Stimulated activated naive B cell treated with anti-CD40 and anti-IgM and Interleukin-4, amounts not matched to agents 10 μg/mL and 1 μg/mL and 100 μg/mL, for 72 hours (primary cell): ENCODE measurements around the gene TRIM25.

Source experiments
- ATAC-seq, 2 donors: fragments of 150-1000 bp; cut with Tn5 transposase; replicated peaks; 2 replicates each; pipeline ENCODE4 v1.10.0; 2021; ENCODE audit warnings: moderate library complexity in 1 of 2
- DNase-seq: peaks from one replicate; pipeline ENCODE4 v3.0.0; 2021
- H3K27ac Mint-ChIP-seq: one replicate; pipeline ENCODE4 v1.8.0; 2022; ENCODE audit warnings: mild to moderate bottlenecking, mixed read lengths
- H3K27me3 Mint-ChIP-seq, 2 donors: one replicate each; pipeline ENCODE4 v1.8.0; 2022; ENCODE audit warnings: mixed read lengths in 2 of 2
- H3K36me3 Mint-ChIP-seq, 2 donors: one replicate each; pipeline ENCODE4 v1.8.0; 2022; ENCODE audit warnings: mixed read lengths in 2 of 2, mild to moderate bottlenecking in 1 of 2
- H3K4me1 Mint-ChIP-seq, 2 donors: one replicate each; pipeline ENCODE4 v1.8.0; 2022; ENCODE audit warnings: mixed read lengths in 2 of 2, mild to moderate bottlenecking in 1 of 2
- H3K4me3 Mint-ChIP-seq, 2 donors: one replicate each; pipeline ENCODE4 v1.8.0; 2022; ENCODE audit warnings: mild to moderate bottlenecking in 2 of 2, mixed read lengths in 2 of 2, moderate library complexity in 1 of 2
- H3K9me3 Mint-ChIP-seq, 2 donors: one replicate each; pipeline ENCODE4 v1.8.0; 2022; ENCODE audit warnings: mixed read lengths in 2 of 2, mild to moderate bottlenecking in 1 of 2

The TRIM25 gene

DNA sequence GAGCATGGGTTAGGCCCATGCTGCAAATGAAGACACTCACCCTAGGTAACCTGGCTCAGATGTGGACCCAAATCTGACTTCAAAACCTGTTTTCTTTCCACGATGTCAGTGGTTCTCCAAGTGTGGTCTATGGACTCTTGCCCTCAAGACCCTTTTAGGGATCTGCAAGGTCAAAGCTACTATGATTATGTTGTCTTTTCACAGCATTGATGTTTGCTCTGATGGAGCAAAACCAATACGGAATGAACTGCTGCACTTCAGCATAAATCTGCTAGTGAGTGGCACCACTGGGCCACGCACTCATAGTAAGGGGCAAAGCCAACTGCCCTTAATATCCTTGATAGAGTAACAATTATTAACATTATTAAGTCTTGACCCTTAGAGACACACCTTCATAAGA lies 21.6 kb upstream of the TRIM25 start:
- H3K36me3 Mint-ChIP-seq = peaks cover 27 to 42% of the 10 kb centered on the region in 2 donors
- peaks cover 4 to 7% of the 10 kb centered on the region in 2 donors for H3K4me1 Mint-ChIP-seq
- no peak overlapping the region for H3K27ac Mint-ChIP-seq
- no peak overlapping the region for H3K4me3 Mint-ChIP-seq
- no peaks in the 10 kb centered on the region for H3K27me3 Mint-ChIP-seq
- DNase-seq = no peak
- H3K9me3 Mint-ChIP-seq = no peaks in the 10 kb centered on the region
- no peak for ATAC-seq

DNA sequence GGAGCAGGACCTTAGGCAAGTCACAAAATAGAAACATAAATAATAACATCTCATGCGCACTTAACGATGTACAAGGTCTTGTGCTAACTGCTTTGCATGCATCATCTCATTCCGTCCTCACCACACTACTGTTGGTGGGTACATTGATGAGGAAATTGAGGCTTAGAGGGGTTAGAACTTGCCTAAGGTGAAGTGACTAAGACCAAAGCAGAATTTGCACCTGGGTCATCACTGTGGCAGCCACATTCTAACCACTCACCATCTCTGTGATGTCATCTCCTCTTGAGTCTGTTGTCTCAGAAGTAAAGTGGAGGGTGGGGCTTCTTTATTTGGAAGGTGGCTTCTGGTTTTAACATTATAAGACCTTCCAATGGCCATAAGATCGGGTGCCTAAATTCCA lies 20.4 kb upstream of the TRIM25 start:
- Mint-ChIP-seq H3K27ac (no peak overlapping the region), H3K4me3 (no peak overlapping the region), H3K36me3 (peaks cover 25 to 36% of the 10 kb centered on the region in 2 donors), H3K9me3 (no peaks in the 10 kb centered on the region), H3K4me1 (peaks cover 0 to 2% of the 10 kb centered on the region in 2 donors), H3K27me3 (no peaks in the 10 kb centered on the region)
- DNase-seq (no peak), ATAC-seq (no peak)

DNA sequence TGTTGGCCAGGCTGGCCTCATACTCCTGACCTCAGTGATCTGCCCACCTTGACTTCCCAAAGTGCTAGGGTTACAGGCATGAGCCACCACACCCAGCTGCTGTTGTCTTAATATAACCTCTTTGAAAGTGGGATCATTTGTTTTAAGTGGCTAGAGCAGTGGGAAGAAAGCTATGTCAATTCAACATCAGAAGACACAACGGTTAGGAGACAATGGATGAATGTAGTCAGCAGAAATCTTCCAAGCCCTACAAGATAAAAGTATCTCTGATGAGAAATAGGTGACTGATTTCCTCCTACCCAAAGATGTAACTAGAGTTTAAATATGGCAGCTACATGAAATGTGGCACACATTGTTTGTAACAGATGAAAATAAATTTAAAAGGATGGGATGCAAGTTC lies 20.0 kb upstream of the TRIM25 start:
- Mint-ChIP-seq H3K36me3 (peaks cover 25 to 34% of the 10 kb centered on the region in 2 donors), H3K27me3 (no peaks in the 10 kb centered on the region), H3K27ac (no peak overlapping the region), H3K9me3 (no peaks in the 10 kb centered on the region), H3K4me3 (no peak overlapping the region), H3K4me1 (peaks cover 0 to 2% of the 10 kb centered on the region in 2 donors)
- no peak for DNase-seq
- no peak for ATAC-seq

DNA sequence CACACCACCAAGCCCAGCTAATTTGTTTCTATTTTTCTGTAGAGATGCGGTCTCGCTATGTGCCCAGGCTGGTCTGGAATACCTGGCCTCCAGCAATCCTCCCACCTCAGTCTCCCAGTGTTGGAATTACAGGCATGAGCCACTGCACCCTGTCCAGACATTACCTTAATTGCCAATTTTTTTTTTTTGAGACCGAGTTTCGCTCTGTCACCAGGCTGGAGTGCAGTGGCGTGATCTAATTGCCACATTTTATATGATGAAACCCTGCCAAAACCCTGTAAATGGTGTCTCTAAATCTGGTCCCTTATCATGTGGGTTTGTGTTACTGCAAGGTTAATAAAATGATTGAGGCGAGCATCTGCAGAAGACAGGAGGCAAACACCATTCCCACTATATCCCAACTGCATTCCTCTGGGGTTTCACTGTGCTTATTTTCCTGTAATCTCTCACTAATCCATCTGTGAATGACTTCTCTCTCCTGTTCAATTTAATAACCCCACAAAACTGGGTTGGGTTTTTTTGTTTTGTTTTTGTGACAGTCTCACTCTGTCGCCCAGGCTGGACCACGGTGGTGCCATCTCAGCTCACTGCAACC lies 19.4 kb upstream of the TRIM25 start:
- no peak for DNase-seq
- no peak for ATAC-seq
- peaks cover 20 to 28% of the 10 kb centered on the region in 2 donors for H3K36me3 Mint-ChIP-seq
- H3K4me3 Mint-ChIP-seq = no peak overlapping the region
- peaks cover 0 to under 1% of the 10 kb centered on the region in 2 donors for H3K4me1 Mint-ChIP-seq
- H3K27me3 Mint-ChIP-seq = no peaks in the 10 kb centered on the region
- H3K9me3 Mint-ChIP-seq = no peaks in the 10 kb centered on the region
- H3K27ac Mint-ChIP-seq = no peak overlapping the region

DNA sequence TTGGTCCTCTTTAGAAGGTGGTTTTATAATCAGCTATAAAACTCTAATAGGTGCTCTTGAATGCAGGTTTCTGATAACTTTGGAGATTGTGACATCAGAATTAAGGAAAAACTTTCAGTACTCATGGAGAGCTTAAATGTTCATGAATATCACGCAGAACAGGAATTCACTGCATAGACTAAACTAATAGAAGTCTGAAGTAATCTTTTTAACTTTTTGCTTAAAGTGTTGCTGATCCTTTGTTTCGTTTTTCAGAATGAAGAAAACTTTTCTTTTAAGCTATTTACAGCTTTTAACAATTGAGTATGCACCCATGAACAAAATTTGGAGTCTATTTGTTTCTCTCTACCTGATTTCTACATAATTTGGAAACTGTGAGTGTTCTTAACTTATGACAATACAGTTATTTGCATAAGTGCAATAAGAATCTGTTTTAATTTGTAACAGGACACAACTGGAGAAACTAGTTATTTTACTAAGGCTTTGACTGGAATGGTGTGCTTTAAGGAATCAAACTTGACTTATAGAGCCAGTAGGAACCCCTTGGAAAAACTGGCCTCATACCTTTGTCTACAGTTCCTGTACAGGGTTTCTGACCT lies 17.0 kb upstream of the TRIM25 start:
- DNase-seq (no peak), ATAC-seq (no peak)
- Mint-ChIP-seq H3K9me3 (no peaks in the 10 kb centered on the region), H3K4me3 (no peak overlapping the region), H3K4me1 (no peaks in the 10 kb centered on the region), H3K36me3 (peaks cover 9 to 15% of the 10 kb centered on the region in 2 donors), H3K27me3 (no peaks in the 10 kb centered on the region), H3K27ac (no peak overlapping the region)

DNA sequence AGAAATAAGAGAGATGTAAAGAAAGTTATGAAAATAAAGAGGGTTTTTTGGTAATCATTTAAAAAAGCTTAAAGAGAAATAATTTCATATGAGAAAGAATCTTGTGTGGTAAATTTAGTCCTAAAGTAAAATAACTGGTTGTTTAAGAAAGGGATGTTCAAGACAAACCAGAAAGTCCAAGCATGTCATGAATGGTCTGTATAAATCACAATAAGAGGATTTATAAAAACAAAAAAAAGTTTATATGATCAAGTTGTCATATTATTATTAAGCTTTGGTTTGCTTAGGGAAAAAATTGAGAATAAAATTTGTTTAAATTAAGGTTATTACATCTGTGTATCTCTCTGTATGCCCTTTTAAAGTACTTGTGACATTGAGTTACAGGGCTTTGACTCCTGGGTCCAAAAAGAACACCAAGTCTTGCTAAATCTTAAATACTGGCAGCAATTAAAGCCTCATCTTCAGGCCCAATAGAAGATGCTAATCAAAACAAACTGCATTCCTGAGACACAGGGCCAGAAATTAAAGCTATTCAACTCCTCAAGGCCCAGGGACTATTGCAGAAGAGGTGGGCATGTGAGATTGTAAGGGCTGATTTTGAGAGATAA lies 15.6 kb upstream of the TRIM25 start:
- ATAC-seq (no peak), DNase-seq (no peak)
- Mint-ChIP-seq H3K27ac (no peak overlapping the region), H3K4me3 (no peak overlapping the region), H3K27me3 (no peaks in the 10 kb centered on the region), H3K9me3 (no peaks in the 10 kb centered on the region), H3K36me3 (peaks cover 9 to 13% of the 10 kb centered on the region in 2 donors), H3K4me1 (no peaks in the 10 kb centered on the region)

DNA sequence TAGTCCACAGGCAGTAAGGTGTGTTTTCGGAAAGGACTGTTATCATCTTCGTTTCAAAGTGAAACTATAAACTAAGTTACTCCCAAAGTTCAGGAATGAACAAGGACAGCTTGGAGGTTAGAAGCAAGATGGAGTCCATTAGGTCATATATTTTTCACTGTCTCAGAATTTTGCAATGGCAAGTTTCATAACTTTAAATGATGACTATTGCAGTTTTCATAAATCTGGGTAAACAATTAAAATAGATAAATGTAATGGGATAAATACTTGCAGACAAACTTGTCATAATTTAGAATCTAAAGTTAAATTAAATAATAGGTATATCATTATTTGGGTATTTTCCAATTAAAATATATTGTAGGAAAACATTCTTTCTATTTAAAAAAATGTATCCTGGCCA lies 14.7 kb upstream of the TRIM25 start:
- H3K4me3 Mint-ChIP-seq = no peak overlapping the region
- H3K27me3 Mint-ChIP-seq = no peaks in the 10 kb centered on the region
- peaks cover 5% of the 10 kb centered on the region in 2 donors for H3K36me3 Mint-ChIP-seq
- H3K4me1 Mint-ChIP-seq = no peaks in the 10 kb centered on the region
- ATAC-seq (no peak), DNase-seq (no peak)
- H3K27ac Mint-ChIP-seq = no peak overlapping the region
- H3K9me3 Mint-ChIP-seq = no peaks in the 10 kb centered on the region

DNA sequence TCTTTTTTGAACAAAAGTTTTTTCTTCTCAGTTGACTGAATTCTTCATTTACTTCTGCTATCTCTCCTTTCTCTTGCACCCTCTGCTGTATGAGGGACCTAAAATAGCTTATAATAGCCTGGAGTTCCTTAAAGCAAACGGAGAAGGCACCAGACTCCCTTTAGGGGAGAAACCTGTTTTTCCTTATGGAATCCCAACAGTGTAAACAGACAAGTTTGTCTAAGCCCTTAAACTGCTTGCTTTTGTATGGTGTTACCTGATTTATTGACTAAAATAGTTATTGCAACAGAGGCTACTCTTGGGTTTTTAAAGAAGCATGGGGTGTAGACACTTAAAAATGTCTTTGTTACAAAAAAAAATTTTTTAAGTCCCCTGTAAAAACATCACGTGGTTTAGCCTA lies 12.9 kb upstream of the TRIM25 start:
- no peaks in the 10 kb centered on the region for H3K9me3 Mint-ChIP-seq
- H3K4me1 Mint-ChIP-seq = no peaks in the 10 kb centered on the region
- H3K27ac Mint-ChIP-seq = no peak overlapping the region
- H3K4me3 Mint-ChIP-seq = no peak overlapping the region
- ATAC-seq = no peak
- DNase-seq = no peak
- H3K36me3 Mint-ChIP-seq = no peaks in the 10 kb centered on the region
- H3K27me3 Mint-ChIP-seq = no peaks in the 10 kb centered on the region

DNA sequence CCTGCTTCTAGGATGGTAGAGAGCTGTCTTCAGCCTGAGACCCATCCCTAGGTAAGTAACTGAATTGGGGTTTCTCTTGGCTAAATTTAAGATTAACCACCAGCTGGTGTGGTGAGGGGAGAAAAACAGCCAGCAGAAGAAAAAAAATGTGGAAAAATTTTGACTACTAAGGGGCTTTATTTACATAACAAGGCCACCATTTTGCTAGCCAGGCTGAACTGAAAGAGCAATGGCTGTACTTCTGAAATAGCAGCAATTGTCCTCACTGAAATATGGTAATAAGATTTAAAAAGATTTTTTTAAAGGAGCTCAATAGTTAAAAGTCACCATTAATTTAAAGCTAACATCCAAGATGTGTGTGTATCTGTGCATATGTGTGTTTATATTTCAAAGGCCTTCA lies 12.4 kb upstream of the TRIM25 start:
- H3K36me3 Mint-ChIP-seq = no peaks in the 10 kb centered on the region
- H3K27ac Mint-ChIP-seq = no peak overlapping the region
- ATAC-seq (no peak), DNase-seq (no peak)
- H3K4me3 Mint-ChIP-seq = no peak overlapping the region
- no peaks in the 10 kb centered on the region for H3K9me3 Mint-ChIP-seq
- no peaks in the 10 kb centered on the region for H3K27me3 Mint-ChIP-seq
- H3K4me1 Mint-ChIP-seq = no peaks in the 10 kb centered on the region

DNA sequence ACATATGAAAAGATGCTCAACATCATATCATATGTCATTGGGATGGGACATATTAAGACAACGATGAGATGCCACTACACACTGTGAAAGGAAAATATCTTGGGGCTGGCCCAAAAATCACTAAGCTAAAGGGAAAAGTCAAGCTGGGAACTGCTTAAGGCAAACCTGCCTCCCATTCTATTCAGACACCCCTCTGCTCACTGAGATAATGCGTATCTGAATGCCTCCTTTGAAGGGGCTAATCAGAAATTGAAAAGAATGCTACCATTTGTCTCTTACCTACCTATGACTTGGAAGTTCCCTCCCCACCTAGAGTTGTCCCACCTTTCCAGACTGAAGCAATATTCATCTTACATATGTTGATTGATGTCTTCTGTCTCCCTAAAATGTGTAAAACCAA lies 11.2 kb upstream of the TRIM25 start:
- no peak overlapping the region for H3K4me3 Mint-ChIP-seq
- ATAC-seq (no peak), DNase-seq (no peak)
- no peaks in the 10 kb centered on the region for H3K9me3 Mint-ChIP-seq
- H3K4me1 Mint-ChIP-seq = no peaks in the 10 kb centered on the region
- H3K27me3 Mint-ChIP-seq = no peaks in the 10 kb centered on the region
- H3K36me3 Mint-ChIP-seq = no peaks in the 10 kb centered on the region
- no peak overlapping the region for H3K27ac Mint-ChIP-seq

DNA sequence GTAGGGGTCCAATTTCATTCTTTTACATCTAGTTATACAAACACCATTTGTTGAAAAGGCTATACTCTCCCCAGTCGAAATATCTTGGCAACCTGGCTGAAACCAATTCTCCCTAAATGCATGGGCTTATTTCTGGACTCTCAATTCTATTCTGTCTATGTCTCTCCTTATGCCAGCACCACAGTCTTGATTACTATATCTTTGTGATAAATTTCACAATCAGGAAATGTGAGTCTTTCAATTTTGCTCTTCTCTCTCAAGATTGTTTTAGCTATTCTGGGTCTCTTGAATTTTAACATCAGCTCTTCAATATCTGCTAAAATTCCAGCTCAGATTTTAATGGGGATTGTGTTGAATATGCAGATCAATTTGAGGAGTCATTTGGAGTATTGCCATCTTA lies 5.9 kb upstream of the TRIM25 start:
- H3K36me3 Mint-ChIP-seq = peaks cover 3 to 5% of the 10 kb centered on the region in 2 donors
- DNase-seq = no peak

DNA sequence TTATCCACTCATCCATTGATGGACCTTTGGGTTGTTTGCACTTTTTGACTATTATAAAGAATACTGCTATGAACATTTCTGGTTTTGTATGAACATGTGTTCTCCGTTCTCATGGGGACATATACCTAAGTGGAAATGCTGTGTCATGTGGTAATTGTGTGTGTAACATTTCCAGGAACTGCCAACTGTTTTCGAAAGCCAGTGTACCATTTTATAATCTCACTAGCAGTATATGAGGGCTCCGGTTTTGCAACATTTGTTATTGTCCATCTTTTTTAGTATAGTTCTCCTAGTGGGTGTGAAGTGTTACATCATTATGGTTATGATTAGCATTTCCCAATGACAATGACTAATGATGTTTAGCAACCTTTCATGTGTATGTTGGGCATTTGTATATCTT lies 5.1 kb upstream of the TRIM25 start:
- Mint-ChIP-seq H3K4me1 (peaks cover 13 to 28% of the 10 kb centered on the region in 2 donors), H3K27ac (no peak overlapping the region), H3K36me3 (peaks cover 3 to 5% of the 10 kb centered on the region in 2 donors), H3K27me3 (no peaks in the 10 kb centered on the region), H3K4me3 (no peak overlapping the region), H3K9me3 (peaks cover 6 to 7% of the 10 kb centered on the region in 2 donors)
- ATAC-seq (no peak), DNase-seq (no peak)

More for the DNA sequence above, 5.9 kb upstream of the TRIM25 start:
- Mint-ChIP-seq H3K27ac (no peak overlapping the region), H3K9me3 (peaks cover 6 to 7% of the 10 kb centered on the region in 2 donors), H3K4me1 (peaks cover 13 to 24% of the 10 kb centered on the region in 2 donors), H3K27me3 (no peaks in the 10 kb centered on the region), H3K4me3 (no peak overlapping the region)
- ATAC-seq = no peak

DNA sequence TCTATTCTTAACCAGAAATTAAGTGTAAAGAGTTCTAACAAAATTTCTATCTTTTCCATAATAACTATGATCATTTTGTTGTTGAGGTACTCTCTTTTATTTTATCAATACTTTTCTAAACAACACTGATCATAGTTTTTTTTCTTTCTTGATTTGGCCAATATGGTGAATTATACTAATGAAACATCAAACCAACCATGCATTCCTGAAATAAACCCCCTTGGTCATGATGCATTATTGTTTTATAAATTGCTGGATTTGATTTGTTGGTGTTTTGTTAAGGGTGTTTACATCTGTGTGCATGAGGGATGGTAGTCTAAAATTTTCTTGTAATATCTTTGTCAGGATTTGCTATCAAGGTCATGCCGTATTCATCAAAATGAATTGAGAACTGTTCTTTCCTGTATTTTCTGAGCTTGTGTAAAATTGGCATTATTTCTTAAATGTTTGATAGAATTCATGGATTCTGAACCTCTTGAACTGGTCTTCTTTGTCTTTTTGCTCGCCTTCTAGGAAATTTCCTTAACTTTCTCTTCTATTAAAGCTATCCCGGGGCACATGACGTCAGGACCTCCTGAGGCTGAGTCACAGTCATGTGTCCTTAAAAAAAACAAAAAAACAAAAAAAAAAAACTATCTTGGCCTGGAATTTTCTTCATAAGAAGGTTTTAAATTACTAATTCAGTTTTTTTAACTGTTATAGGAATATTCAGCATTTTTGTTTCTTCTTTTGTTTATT lies 3.9 kb upstream of the TRIM25 start:
- no peak overlapping the region for H3K27ac Mint-ChIP-seq
- H3K4me3 Mint-ChIP-seq = no peak overlapping the region
- peaks cover 13 to 40% of the 10 kb centered on the region in 2 donors for H3K4me1 Mint-ChIP-seq
- DNase-seq = no peak
- H3K36me3 Mint-ChIP-seq = peaks cover 3 to 5% of the 10 kb centered on the region in 2 donors
- no peak for ATAC-seq
- H3K27me3 Mint-ChIP-seq = no peaks in the 10 kb centered on the region
- peaks cover 6 to 7% of the 10 kb centered on the region in 2 donors for H3K9me3 Mint-ChIP-seq

DNA sequence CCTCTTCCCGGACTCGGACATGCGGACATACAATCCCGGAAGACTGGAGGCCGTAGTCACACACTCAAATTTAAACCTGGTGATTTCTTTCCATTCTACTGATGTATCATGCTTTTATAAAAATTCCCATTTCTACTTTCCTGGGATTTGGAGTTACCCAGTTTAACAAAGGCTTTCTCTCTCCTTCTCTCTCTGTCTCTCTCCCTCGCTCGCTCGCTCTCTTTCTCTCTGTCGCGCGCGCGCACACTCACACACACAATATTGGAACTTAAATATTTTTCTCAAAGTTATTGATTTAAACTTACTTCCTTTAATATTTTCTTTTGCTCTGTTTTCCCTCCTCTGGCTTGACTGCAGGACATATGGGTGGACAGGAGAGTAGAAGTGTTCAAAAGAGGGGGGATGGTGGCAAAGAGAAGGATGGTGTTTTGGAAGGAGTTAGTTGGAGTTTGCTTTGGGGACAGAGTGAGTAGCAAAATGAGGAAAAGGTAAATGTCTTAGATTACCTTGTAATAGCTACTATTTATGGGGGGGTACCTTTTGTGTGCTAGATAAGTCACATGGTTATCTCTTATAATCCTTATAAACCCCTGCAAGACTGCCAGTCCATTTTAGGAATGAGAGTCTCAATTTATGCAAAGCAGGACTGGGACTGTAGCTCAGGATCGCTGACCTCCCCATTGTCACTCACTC lies 878 bp upstream of the TRIM25 start:
- Mint-ChIP-seq H3K4me3 (peak overlapping the region; percentile 87 to 90), H3K36me3 (peaks cover 10 to 15% of the 10 kb centered on the region in 2 donors), H3K27ac (peak overlapping the region; percentile 83), H3K27me3 (no peaks in the 10 kb centered on the region), H3K9me3 (peaks cover 5 to 6% of the 10 kb centered on the region in 2 donors), H3K4me1 (peaks cover 31 to 65% of the 10 kb centered on the region in 2 donors)
- ATAC-seq (no peak), DNase-seq (no peak)
